HepG2 (cell line): ENCODE results near the gene STK10.

ENCODE experiments used
- ARNT2 ChIP-seq: sonication (generic); formaldehyde crosslinking; IDR thresholded peaks from 2 replicates; pipeline ENCODE4 v1.8.0; 2022; ENCODE audit warnings: mild to moderate bottlenecking, low read depth, missing genetic modification reagents, moderate library complexity
- BCL3 ChIP-seq: sonication (generic); formaldehyde crosslinking; IDR thresholded peaks from 2 replicates; pipeline ENCODE4 v1.5.1; 2020; ENCODE audit warnings: mild to moderate bottlenecking, missing genetic modification reagents, moderate library complexity
- FOXC1 ChIP-seq: sonication (generic); formaldehyde crosslinking; IDR thresholded peaks from 2 replicates; pipeline ENCODE4 v1.8.0; 2022; ENCODE audit warnings: mild to moderate bottlenecking, missing genetic modification reagents, borderline replicate concordance
- JUNB ChIP-seq: sonication (generic); formaldehyde crosslinking; IDR thresholded peaks from 2 replicates; pipeline ENCODE4 v1.8.0; 2022; ENCODE audit warnings: missing genetic modification reagents, mild to moderate bottlenecking, borderline replicate concordance
- NCOA2 ChIP-seq: sonication (generic); formaldehyde crosslinking; IDR thresholded peaks from 2 replicates; pipeline ENCODE4 v1.8.0; 2022; ENCODE audit warnings: inconsistent platforms
- RAD51 ChIP-seq: fragments of 450-650 bp; IDR thresholded peaks from 2 replicates; pipeline ENCODE4 v1.6.1; 2016; ENCODE audit warnings: borderline replicate concordance
- RFX5 ChIP-seq: IDR thresholded peaks from 2 replicates; pipeline ENCODE4 v1.6.1; 2011; ENCODE audit warnings: low read depth, low read length, improper control_type of control experiment
- TBL1XR1 ChIP-seq: fragments of 150-350 bp; IDR thresholded peaks from 2 replicates; pipeline ENCODE4 v1.6.1; 2014; ENCODE audit warnings: borderline replicate concordance, low read length; ENCODE audit not compliant: partially characterized antibody
- ZNF318 ChIP-seq: sonication (generic); formaldehyde crosslinking; IDR thresholded peaks from 2 replicates; pipeline ENCODE4 v1.4.0; 2020; ENCODE audit warnings: mild to moderate bottlenecking, missing genetic modification reagents
- ZNF670 ChIP-seq: sonication (generic); formaldehyde crosslinking; IDR thresholded peaks from 2 replicates; pipeline ENCODE4 v1.8.0; 2022; ENCODE audit warnings: mild to moderate bottlenecking, missing genetic modification reagents, borderline replicate concordance
- TF ChIP-seq, protein P1 (sequence below): sonication (generic); formaldehyde crosslinking; IDR thresholded peaks from 2 replicates; pipeline ENCODE4 v1.4.0; 2020; ENCODE audit warnings: missing genetic modification reagents
- TF ChIP-seq, protein P2 (sequence below): sonication (generic); formaldehyde crosslinking; IDR thresholded peaks from 2 replicates; pipeline ENCODE4 v1.8.1; 2023; ENCODE audit warnings: missing genetic modification reagents, inconsistent platforms, borderline replicate concordance
- TF ChIP-seq, protein P3 (sequence below): sonication (generic); formaldehyde crosslinking; IDR thresholded peaks from 2 replicates; pipeline ENCODE4 v1.5.0; 2020; ENCODE audit warnings: mild to moderate bottlenecking, missing genetic modification reagents

DNA sequence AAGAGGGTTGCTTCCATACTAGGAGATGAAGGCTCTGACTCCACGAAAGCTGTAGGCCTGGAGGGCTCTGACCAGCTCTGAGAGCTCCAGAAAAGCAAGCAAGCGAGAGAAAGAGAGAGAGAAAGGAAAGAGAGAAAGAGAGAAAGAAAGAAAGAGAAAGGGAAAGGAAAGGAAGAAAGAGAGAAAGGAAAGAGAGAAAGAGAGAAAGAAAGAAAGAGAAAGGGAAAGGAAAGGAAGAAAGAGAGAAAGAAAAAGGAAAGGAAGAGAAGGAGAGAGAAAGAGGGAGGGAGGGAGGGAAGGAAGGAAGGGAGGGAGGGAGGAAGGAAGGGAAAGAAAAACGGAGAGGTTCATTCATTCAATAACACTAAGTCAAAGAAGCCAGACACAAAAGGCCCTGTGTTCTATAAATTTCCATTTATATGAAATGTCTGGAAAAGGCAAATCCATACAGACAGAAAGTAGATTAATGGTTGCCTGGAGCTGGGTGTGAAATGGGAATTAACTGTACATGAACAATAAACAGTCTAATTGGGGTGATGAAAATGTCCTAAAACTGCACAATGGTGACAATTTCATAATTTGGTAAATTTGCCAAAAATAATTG is 1.8 kb upstream of the STK10 start:
- TF ChIP-seq ARNT2 (no peak), NCOA2 (CRISPR knock-in tag) (no peak), TBL1XR1 (no peak), JUNB (no peak), ZNF670 (CRISPR knock-in tag) (no peak), RFX5 (no peak), BCL3 (no peak), ZNF318 (no peak), FOXC1 (no peak), RAD51 (no peak)
- TF ChIP-seq, protein P1, sequence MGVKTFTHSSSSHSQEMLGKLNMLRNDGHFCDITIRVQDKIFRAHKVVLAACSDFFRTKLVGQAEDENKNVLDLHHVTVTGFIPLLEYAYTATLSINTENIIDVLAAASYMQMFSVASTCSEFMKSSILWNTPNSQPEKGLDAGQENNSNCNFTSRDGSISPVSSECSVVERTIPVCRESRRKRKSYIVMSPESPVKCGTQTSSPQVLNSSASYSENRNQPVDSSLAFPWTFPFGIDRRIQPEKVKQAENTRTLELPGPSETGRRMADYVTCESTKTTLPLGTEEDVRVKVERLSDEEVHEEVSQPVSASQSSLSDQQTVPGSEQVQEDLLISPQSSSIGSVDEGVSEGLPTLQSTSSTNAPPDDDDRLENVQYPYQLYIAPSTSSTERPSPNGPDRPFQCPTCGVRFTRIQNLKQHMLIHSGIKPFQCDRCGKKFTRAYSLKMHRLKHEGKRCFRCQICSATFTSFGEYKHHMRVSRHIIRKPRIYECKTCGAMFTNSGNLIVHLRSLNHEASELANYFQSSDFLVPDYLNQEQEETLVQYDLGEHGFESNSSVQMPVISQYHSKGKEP (CRISPR knock-in tag) = no peak
- TF ChIP-seq, protein P2, sequence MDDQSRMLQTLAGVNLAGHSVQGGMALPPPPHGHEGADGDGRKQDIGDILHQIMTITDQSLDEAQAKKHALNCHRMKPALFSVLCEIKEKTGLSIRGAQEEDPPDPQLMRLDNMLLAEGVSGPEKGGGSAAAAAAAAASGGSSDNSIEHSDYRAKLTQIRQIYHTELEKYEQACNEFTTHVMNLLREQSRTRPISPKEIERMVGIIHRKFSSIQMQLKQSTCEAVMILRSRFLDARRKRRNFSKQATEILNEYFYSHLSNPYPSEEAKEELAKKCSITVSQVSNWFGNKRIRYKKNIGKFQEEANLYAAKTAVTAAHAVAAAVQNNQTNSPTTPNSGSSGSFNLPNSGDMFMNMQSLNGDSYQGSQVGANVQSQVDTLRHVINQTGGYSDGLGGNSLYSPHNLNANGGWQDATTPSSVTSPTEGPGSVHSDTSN (CRISPR knock-in tag) = no peak
- TF ChIP-seq, protein P3, sequence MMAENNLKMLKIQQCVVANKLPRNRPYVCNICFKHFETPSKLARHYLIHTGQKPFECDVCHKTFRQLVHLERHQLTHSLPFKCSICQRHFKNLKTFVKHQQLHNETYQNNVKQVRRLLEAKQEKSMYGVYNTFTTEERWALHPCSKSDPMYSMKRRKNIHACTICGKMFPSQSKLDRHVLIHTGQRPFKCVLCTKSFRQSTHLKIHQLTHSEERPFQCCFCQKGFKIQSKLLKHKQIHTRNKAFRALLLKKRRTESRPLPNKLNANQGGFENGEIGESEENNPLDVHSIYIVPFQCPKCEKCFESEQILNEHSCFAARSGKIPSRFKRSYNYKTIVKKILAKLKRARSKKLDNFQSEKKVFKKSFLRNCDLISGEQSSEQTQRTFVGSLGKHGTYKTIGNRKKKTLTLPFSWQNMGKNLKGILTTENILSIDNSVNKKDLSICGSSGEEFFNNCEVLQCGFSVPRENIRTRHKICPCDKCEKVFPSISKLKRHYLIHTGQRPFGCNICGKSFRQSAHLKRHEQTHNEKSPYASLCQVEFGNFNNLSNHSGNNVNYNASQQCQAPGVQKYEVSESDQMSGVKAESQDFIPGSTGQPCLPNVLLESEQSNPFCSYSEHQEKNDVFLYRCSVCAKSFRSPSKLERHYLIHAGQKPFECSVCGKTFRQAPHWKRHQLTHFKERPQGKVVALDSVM (CRISPR knock-in tag) = no peak
